GM19438 (cell line): ENCODE results near the gene KIAA1217.
"Not testable (repeated sequence)": the region's sequence is repeated elsewhere in the genome, so short reads cannot be mapped to it uniquely, and the experiment has no call there.

Experiments used
- ATAC-seq: cut with Tn5 transposase; IDR thresholded peaks from one replicate; pipeline ENCODE4 v1.9.1; 2021; ENCODE audit warnings: low read depth; ENCODE audit not compliant: unreplicated experiment

KIAA1217 gene

GRCh38 chr10:24432478-24433416 is 223.8 kb downstream of the KIAA1217 start:
- ATAC-seq, result no peak

GRCh38 chr10:24433705-24434104 is 224.8 kb downstream of the KIAA1217 start:
- no peak for ATAC-seq

DNA sequence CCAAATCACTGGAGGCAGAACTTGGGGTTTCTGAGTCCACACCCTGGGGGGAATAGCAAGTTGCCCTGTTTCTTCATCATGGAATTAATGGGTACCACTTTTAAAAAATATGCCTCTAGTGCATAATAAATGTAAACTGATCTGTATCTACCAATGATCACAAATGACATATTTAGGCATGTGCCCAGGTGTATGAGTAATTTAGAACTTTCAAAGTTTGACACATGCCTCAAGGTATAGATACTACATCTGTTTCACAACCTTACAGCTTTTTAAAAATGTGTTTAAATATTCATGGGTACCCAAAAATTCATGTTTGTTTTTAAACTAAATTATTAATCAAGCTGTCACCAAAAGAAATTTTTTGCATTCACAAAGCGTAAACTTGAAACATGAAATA is 226.0 kb downstream of the KIAA1217 start:
- ATAC-seq, result no peak

DNA sequence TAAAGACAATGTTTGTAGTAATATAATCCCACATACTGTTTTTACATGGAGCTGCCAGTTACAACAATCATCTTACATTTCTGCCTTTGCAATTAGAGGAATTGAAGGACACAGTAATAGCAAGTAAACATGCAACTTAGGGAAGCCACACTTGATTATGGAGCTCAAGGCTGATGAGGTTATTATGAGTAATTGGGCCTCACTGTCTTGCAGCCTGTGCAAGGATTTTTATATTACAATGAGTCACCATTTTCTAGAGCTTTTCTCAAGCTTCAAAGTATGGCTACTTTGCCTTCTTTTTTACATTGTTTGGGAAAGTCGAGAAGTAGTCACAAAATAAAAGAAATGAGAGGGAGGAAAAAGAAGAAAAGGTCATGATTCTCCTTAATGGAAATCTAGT is 226.4 kb downstream of the KIAA1217 start:
- ATAC-seq, result no peak

- no peak for ATAC-seq
These were observed 228.4 kb downstream of the KIAA1217 start for GRCh38 chr10:24437302-24437701.

- no peak for ATAC-seq
These were observed 229.9 kb downstream of the KIAA1217 start for GRCh38 chr10:24438800-24439199.

GRCh38 chr10:24439935-24440334 is 231.0 kb downstream of the KIAA1217 start:
- no peak for ATAC-seq

DNA sequence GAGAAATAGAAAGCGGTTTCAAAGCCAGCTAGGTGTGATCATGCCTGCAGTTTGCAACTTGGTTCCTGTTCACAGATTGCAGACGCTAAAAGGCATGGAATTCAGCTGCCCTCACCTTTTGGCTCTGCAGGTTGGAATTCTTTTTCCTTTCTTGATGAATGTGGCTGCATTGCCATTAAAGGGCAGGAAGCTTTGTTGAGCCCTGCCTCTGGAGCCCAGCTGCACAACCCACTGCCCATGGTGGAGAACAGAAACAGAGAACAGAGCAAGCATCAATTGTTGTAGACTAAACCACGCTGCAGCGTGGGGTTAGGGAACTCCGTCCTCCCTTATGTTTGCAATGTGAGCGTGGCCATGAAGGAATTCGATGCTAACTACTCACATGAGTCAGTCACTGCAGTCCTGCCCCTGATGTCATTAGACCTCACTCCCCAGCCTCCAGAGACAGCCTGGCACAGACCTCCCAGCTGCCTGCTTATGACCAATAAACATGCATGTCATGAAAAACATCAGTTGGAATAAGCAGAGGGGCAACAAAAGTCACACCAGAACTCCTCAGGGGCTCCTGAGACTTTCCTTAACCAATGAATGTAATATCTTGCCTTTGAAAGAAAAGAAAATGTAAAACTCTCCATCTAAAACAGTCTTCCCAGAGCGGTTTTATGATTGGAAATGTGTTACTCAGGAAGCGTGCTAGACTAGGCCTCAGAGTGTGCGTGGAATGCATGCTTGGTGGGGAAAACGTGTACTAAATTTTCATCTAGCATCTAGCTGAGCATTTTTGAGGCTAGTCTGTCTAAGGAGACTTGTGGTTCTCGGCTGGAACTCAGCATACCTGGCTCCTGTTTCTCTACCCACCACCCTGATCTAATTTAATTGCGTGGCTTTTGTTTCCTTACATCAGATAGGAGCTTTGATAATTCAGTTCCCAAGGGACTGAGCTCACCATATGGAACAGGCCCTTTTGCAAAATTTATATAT is 232.2 kb downstream of the KIAA1217 start:
- ATAC-seq, result no peak

DNA sequence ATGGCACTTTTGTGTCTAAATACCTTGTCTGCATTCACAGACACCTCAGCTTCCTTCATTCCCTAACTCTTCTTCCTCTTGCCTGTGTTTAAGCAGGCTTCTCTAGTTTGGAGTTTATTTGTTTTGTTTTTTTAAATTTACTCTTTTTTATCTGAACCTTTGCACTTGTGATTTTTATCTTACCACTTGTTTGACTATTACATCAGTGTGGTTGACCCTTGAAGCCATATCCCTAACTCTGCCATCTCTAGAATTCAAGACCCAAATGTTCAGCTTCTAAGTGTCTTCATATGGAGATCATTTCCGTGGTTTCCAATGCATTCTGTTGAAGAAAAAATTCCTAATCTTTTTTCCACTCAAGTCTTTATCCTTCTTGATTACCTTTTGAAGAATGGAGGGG is 233.3 kb downstream of the KIAA1217 start:
- no peak for ATAC-seq

GRCh38 chr10:24442641-24443174 is 233.8 kb downstream of the KIAA1217 start:
- not testable (repeated sequence) for ATAC-seq

GRCh38 chr10:24444337-24444736 is 235.4 kb downstream of the KIAA1217 start:
- no peak for ATAC-seq

GRCh38 chr10:24445958-24446357 is 237.0 kb downstream of the KIAA1217 start:
- ATAC-seq, result not testable (repeated sequence)

GRCh38 chr10:24446739-24447138 is 237.8 kb downstream of the KIAA1217 start:
- ATAC-seq, result no peak

- no peak for ATAC-seq
These were observed 239.5 kb downstream of the KIAA1217 start for GRCh38 chr10:24448351-24448999.

- peak; percentile 76 for ATAC-seq
These were observed 240.4 kb downstream of the KIAA1217 start for GRCh38 chr10:24449321-24449740.

- ATAC-seq, result no peak
These were observed 240.9 kb downstream of the KIAA1217 start for GRCh38 chr10:24449769-24450310.

GRCh38 chr10:24451325-24451820 is 242.4 kb downstream of the KIAA1217 start:
- no peak for ATAC-seq

GRCh38 chr10:24452030-24452429 is 243.1 kb downstream of the KIAA1217 start:
- ATAC-seq, result no peak

- no peak for ATAC-seq
These were observed 244.5 kb downstream of the KIAA1217 start for GRCh38 chr10:24453404-24453830.

DNA sequence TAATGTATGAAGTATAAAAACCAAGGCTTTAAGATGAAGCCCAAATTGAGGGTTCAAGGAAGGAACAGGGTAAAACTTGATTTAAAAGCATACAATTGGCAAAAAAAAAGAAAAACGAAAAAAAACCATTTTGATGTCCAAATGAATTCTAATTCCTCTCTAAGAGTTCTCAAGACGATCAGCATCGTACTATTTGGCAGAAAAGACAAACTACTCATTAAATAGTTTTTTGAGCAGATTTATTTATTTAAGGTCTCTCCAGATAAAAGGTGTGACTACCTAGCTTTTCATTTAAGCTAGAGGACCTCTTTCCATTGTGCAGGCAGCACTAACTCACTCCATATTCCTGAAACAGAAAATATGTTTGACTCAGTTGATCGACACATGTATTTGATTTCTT is 245.0 kb downstream of the KIAA1217 start:
- no peak for ATAC-seq
